Stimulated activated naive CD8-positive, alpha-beta T cell treated with anti-CD3 and anti-CD28 coated beads, Interleukin-15, Interleukin-2, amounts not matched to agents 100 ng/mL and 50 ng/mL, for 24 hours (primary cell): ENCODE results near the gene TPT1.
"Not testable (repeated sequence)": the region's sequence is repeated elsewhere in the genome, so short reads cannot be mapped to it uniquely, and the experiment has no call there.

ENCODE experiments used
- H3K27ac Mint-ChIP-seq: one replicate; pipeline ENCODE4 v1.8.0; 2021; ENCODE audit warnings: mild to moderate bottlenecking, mixed read lengths
- H3K27me3 Mint-ChIP-seq: one replicate; pipeline ENCODE4 v1.8.0; 2021; ENCODE audit warnings: mixed read lengths
- H3K36me3 Mint-ChIP-seq: one replicate; pipeline ENCODE4 v1.8.0; 2021; ENCODE audit warnings: low read depth, mixed read lengths
- H3K4me1 Mint-ChIP-seq: one replicate; pipeline ENCODE4 v1.8.0; 2021; ENCODE audit warnings: low read depth, mixed read lengths
- H3K4me3 Mint-ChIP-seq: one replicate; pipeline ENCODE4 v1.8.0; 2021; ENCODE audit warnings: mild to moderate bottlenecking, mixed read lengths
- H3K9me3 Mint-ChIP-seq: one replicate; pipeline ENCODE4 v1.8.0; 2021; ENCODE audit warnings: mixed read lengths

The TPT1 gene

GRCh38 chr13:45310341-45311131 is 30.4 kb downstream of the TPT1 start:
- H3K9me3 Mint-ChIP-seq = no peaks in the 10 kb centered on the region
- no peaks in the 10 kb centered on the region for H3K36me3 Mint-ChIP-seq
- peaks cover 24% of the 10 kb centered on the region for H3K4me1 Mint-ChIP-seq
- H3K27ac Mint-ChIP-seq = no peak overlapping the region
- peaks cover 19% of the 10 kb centered on the region for H3K27me3 Mint-ChIP-seq
- H3K4me3 Mint-ChIP-seq = peak overlapping the region; percentile 83

DNA sequence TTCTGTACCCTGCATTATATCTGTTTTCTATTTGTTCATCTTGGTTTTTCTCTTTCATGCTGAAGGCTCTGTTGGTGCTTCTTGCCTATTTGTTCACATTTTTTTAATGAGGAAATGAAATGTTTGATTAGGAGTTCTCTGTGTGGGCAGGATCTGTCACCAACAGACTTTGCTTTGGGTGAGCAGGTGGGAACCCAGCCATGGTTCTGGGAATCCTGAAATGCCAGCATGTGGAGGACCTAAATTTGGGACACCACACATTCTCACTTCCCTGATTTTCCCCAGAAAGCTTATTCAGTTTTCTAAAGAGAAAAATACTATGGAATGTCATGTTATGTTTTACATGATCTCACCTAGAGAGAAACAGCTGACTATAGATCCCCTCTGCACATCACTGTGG is 34.0 kb downstream of the TPT1 start:
- no peak overlapping the region for H3K4me3 Mint-ChIP-seq
- H3K4me1 Mint-ChIP-seq = peaks cover 23% of the 10 kb centered on the region
- H3K27me3 Mint-ChIP-seq = peaks cover 32% of the 10 kb centered on the region
- no peaks in the 10 kb centered on the region for H3K9me3 Mint-ChIP-seq
- H3K27ac Mint-ChIP-seq = no peak overlapping the region
- no peaks in the 10 kb centered on the region for H3K36me3 Mint-ChIP-seq

- H3K27ac Mint-ChIP-seq = no peak overlapping the region
- peaks cover 7% of the 10 kb centered on the region for H3K4me1 Mint-ChIP-seq
- no peak overlapping the region for H3K4me3 Mint-ChIP-seq
- H3K27me3 Mint-ChIP-seq = peaks cover 18% of the 10 kb centered on the region
- no peaks in the 10 kb centered on the region for H3K9me3 Mint-ChIP-seq
- H3K36me3 Mint-ChIP-seq = no peaks in the 10 kb centered on the region
Measured at GRCh38 chr13:45305079-45305478, 35.9 kb downstream of the TPT1 start.

- Mint-ChIP-seq H3K36me3 (no peaks in the 10 kb centered on the region), H3K27me3 (peaks cover 18% of the 10 kb centered on the region), H3K4me3 (no peak overlapping the region), H3K9me3 (no peaks in the 10 kb centered on the region), H3K27ac (no peak overlapping the region), H3K4me1 (no peaks in the 10 kb centered on the region)
Measured at GRCh38 chr13:45303866-45304265, 37.1 kb downstream of the TPT1 start.

- H3K4me3 Mint-ChIP-seq = no peak overlapping the region
- peaks cover 15% of the 10 kb centered on the region for H3K27me3 Mint-ChIP-seq
- H3K27ac Mint-ChIP-seq = no peak overlapping the region
- H3K9me3 Mint-ChIP-seq = no peaks in the 10 kb centered on the region
- H3K36me3 Mint-ChIP-seq = no peaks in the 10 kb centered on the region
- H3K4me1 Mint-ChIP-seq = peaks cover 8% of the 10 kb centered on the region
Measured at GRCh38 chr13:45303026-45303425, 38.0 kb downstream of the TPT1 start.

- peaks cover 14% of the 10 kb centered on the region for H3K27me3 Mint-ChIP-seq
- no peak overlapping the region for H3K27ac Mint-ChIP-seq
Measured at GRCh38 chr13:45302507-45302906, 38.5 kb downstream of the TPT1 start.

DNA sequence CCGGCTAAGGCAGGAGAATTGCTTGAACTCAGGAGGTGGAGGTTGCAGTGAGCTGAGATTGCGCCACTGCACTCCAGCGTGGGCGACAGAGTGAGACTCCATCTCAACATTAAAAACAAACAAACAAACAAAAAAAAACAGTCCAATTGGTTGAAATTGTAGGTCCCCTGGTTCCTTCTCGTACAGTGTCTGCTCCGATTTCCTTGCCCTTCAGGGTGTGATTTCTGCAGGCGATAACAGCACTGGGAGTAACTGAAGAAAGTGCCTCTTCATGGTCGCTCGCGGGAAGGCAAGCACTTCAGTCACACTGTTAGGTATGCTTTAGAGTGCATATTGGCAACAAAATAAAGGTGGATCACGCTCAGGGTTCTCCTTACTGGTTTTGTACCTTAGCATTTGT is 39.7 kb downstream of the TPT1 start:
- peaks cover 25% of the 10 kb centered on the region for H3K4me1 Mint-ChIP-seq
- H3K27me3 Mint-ChIP-seq = peaks cover 14% of the 10 kb centered on the region
- H3K9me3 Mint-ChIP-seq = no peaks in the 10 kb centered on the region
- H3K4me3 Mint-ChIP-seq = no peak overlapping the region
- H3K36me3 Mint-ChIP-seq = peaks cover 5% of the 10 kb centered on the region
- H3K27ac Mint-ChIP-seq = no peak overlapping the region

More at GRCh38 chr13:45302507-45302906, 38.5 kb downstream of the TPT1 start:
- Mint-ChIP-seq H3K9me3 (no peaks in the 10 kb centered on the region), H3K36me3 (no peaks in the 10 kb centered on the region), H3K4me1 (peaks cover 13% of the 10 kb centered on the region), H3K4me3 (no peak overlapping the region)

DNA sequence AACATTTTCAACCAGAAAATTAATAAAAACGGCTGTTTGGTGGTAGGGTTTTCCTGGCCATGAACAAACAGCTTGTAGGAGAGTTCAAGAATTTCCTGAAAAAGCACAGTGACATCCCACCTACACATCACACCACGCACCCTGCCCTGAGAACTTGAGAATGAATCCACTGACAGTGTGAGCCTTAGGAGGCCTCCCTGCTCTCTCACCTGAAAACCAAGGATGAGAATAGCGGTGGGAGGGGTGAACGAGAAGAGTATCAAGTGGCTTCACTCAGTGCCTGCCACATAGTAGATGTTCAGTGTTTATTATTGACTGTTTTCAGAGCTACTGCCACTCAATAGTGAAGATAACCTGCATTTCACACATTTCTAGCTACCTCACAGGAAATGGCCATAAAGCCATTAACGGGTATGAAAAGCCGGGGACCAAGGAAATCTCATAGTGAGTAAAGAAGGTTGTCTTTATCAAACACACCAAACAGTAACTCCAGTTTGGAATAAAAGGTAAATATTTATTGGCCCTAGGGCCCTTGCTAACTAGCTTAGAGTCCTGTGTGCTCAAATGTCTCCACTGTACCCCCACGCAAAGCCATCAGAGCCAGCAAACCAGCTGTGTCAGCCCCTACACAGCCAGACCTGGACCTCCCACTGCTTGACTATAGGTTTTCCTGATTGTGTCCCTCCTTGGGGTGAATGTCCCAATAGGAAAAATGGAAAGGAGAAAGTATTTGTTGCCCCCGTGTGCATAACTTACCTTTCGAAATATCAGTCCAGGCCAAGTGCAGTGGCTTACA is 40.6 kb downstream of the TPT1 start:
- H3K9me3 Mint-ChIP-seq = no peaks in the 10 kb centered on the region
- no peak overlapping the region for H3K4me3 Mint-ChIP-seq
- no peak overlapping the region for H3K27ac Mint-ChIP-seq
- H3K36me3 Mint-ChIP-seq = peaks cover 5% of the 10 kb centered on the region
- peaks cover 14% of the 10 kb centered on the region for H3K27me3 Mint-ChIP-seq
- peaks cover 33% of the 10 kb centered on the region for H3K4me1 Mint-ChIP-seq

GRCh38 chr13:45299194-45299593 is 41.8 kb downstream of the TPT1 start:
- H3K36me3 Mint-ChIP-seq = peaks cover 5% of the 10 kb centered on the region
- no peaks in the 10 kb centered on the region for H3K9me3 Mint-ChIP-seq
- H3K4me3 Mint-ChIP-seq = no peak overlapping the region
- H3K4me1 Mint-ChIP-seq = peaks cover 39% of the 10 kb centered on the region
- peaks cover 9% of the 10 kb centered on the region for H3K27me3 Mint-ChIP-seq
- no peak overlapping the region for H3K27ac Mint-ChIP-seq

DNA sequence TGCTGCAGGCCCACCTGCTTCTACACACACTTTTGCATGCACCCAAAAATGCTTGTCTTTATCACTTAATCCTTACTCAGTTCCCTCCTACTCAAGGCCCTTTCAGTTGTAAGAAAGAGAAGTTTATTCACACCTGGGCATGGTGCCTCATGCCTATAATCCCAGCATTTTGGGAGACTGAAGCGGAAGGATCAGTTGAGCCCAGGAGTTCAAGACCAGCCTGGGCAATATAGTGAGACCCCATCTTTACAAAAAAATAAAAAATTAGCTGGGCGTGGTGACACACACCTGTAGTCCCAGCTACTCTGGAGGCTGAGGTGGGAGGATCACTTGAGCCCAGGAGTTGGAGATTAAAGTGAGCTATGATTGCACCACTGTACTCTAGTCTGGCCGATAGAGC is 42.4 kb downstream of the TPT1 start:
- not testable (repeated sequence) for H3K27ac Mint-ChIP-seq, H3K4me3 Mint-ChIP-seq, H3K9me3 Mint-ChIP-seq

GRCh38 chr13:45298206-45298505 is 42.8 kb downstream of the TPT1 start:
- H3K27ac Mint-ChIP-seq = peak overlapping the region; percentile 59
- H3K4me3 Mint-ChIP-seq = no peak overlapping the region
- peaks cover 39% of the 10 kb centered on the region for H3K4me1 Mint-ChIP-seq
- H3K9me3 Mint-ChIP-seq = no peaks in the 10 kb centered on the region
- H3K27me3 Mint-ChIP-seq = peaks cover 5% of the 10 kb centered on the region
- peaks cover 5% of the 10 kb centered on the region for H3K36me3 Mint-ChIP-seq

More for the DNA sequence above, 42.4 kb downstream of the TPT1 start:
- not testable (repeated sequence) for H3K27me3 Mint-ChIP-seq, H3K36me3 Mint-ChIP-seq
- H3K4me1 Mint-ChIP-seq = peaks cover 39% of the 10 kb centered on the region

DNA sequence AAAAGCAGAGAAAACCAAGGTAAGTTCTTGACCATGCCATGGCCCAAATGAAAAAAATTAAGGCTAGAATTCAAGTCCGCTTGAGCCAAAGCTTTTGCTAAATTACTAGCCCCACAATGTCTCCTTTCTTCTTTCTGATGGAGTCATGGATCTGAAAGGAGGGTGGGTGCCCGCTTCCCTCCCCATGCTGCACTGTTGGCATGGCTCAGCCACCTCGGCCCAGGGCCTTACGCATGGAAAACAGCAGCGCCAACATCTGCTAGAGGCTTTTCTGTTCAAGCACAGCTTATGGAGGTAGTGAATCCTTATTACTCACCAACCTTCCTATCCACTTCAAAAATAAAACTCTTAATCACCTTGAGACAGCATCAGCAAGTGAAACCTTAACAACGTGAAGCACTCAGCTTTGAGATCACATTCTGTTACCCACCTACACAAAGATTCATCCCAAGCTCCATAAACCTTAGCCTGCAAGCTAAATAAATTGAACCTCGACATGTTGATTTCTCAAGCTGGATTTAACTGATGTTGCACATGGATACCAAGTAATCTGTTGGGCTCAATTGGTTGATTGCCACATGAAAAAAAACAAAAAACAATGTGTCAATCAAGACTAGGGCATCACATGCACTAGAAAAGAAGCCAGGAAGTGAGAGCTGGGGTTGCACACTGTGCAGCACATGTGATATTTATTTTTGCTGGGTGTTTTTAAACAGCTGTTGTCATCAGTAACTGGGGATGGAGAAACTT is 43.4 kb downstream of the TPT1 start:
- peaks cover 39% of the 10 kb centered on the region for H3K4me1 Mint-ChIP-seq
- no peaks in the 10 kb centered on the region for H3K9me3 Mint-ChIP-seq
- H3K36me3 Mint-ChIP-seq = peaks cover 5% of the 10 kb centered on the region
- H3K4me3 Mint-ChIP-seq = no peak overlapping the region
- peak overlapping the region; percentile 59 for H3K27ac Mint-ChIP-seq
- H3K27me3 Mint-ChIP-seq = peaks cover 3% of the 10 kb centered on the region

- no peaks in the 10 kb centered on the region for H3K9me3 Mint-ChIP-seq
- no peak overlapping the region for H3K4me3 Mint-ChIP-seq
- no peak overlapping the region for H3K27ac Mint-ChIP-seq
- peaks cover 5% of the 10 kb centered on the region for H3K36me3 Mint-ChIP-seq
- no peaks in the 10 kb centered on the region for H3K27me3 Mint-ChIP-seq
- H3K4me1 Mint-ChIP-seq = peaks cover 39% of the 10 kb centered on the region
Measured at GRCh38 chr13:45296259-45296658, 44.7 kb downstream of the TPT1 start.

- no peak overlapping the region for H3K4me3 Mint-ChIP-seq
- no peak overlapping the region for H3K27ac Mint-ChIP-seq
- peaks cover 9% of the 10 kb centered on the region for H3K36me3 Mint-ChIP-seq
- H3K4me1 Mint-ChIP-seq = peaks cover 39% of the 10 kb centered on the region
- H3K9me3 Mint-ChIP-seq = no peaks in the 10 kb centered on the region
- no peaks in the 10 kb centered on the region for H3K27me3 Mint-ChIP-seq
Measured at GRCh38 chr13:45295536-45295935, 45.4 kb downstream of the TPT1 start.

GRCh38 chr13:45292176-45292575 is 48.8 kb downstream of the TPT1 start:
- Mint-ChIP-seq H3K36me3 (peaks cover 16% of the 10 kb centered on the region), H3K4me3 (no peak overlapping the region), H3K27ac (no peak overlapping the region), H3K27me3 (no peaks in the 10 kb centered on the region), H3K9me3 (no peaks in the 10 kb centered on the region), H3K4me1 (peaks cover 23% of the 10 kb centered on the region)
